Measurements from ENCODE around the gene OVCH1. TPM values are rescaled to one million over a fixed set of nuclear protein-coding genes. Genes with fewer than 3 reads are reported as not detected.
A peak's percentile ranks its signal among the peaks of the same experiment; 100 is the strongest.

The OVCH1 gene
- total and polyA plus RNA-seq, 10 donors = 0.03 to 5.7 (median 2.4) TPM

GRCh38 chr12:29427964-29428363 is 69.5 kb downstream of the OVCH1 start:
- Histone ChIP-seq H3K36me3 (no peaks in the 10 kb centered on the region), H3K27me3 (replicated peaks in 1 of 7) (no peaks in the 10 kb centered on the region), H3K9me3 (no peaks in the 10 kb centered on the region), H3K27ac (peak overlapping the region in 4 of 8 donors; percentile 39 to 80 (median 66)), H3K4me1 (peaks cover 0 to 21% (median 0%) of the 10 kb centered on the region in 6 donors), H3K4me3 (no peak overlapping the region)
- intact Hi-C loops (cut with DNase I; ENCODE audit: low total_unique reads) = no loop called here
- DNase-seq = no peak
- TF ChIP-seq CTCF (IDR thresholded peaks at IDR 0.05 in 8 of 11, conservative IDR thresholded peaks at IDR 0.05 in 3 of 11) (peak in 6 of 11 experiments; percentile 12 to 50 (median 36)), POLR2AphosphoS5 (IDR thresholded peaks at IDR 0.05) (no peak)
- 24 to 42% (median 29%) methylated on average over 4 of the region's 4 CpGs for WGBS, 5 donors

- Histone ChIP-seq H3K4me3 (no peak overlapping the region), H3K4me1 (peaks cover 0 to 21% (median 0%) of the 10 kb centered on the region in 6 donors), H3K27ac (no peak overlapping the region), H3K36me3 (no peaks in the 10 kb centered on the region), H3K9me3 (no peaks in the 10 kb centered on the region), H3K27me3 (replicated peaks in 1 of 7) (no peaks in the 10 kb centered on the region)
- intact Hi-C loops (cut with DNase I; ENCODE audit: low total_unique reads) = no loop called here
- WGBS, 5 donors = 83 to 91% (median 87%) methylated on average over 2 of the region's 2 CpGs
- TF ChIP-seq POLR2AphosphoS5 (IDR thresholded peaks at IDR 0.05) (no peak), POLR2A (IDR thresholded peaks at IDR 0.05) (no peak), CTCF (IDR thresholded peaks at IDR 0.05 in 8 of 11, conservative IDR thresholded peaks at IDR 0.05 in 3 of 11) (no peak)
- DNase-seq = no peak
These were observed 71.0 kb downstream of the OVCH1 start for GRCh38 chr12:29426498-29426897.

GRCh38 chr12:29425722-29426121 is 71.8 kb downstream of the OVCH1 start:
- no peak overlapping the region for H3K27ac ChIP-seq
- no peaks in the 10 kb centered on the region for H3K27me3 ChIP-seq (replicated peaks in 1 of 7)
- no peaks in the 10 kb centered on the region for H3K9me3 ChIP-seq
- H3K4me3 ChIP-seq = no peak overlapping the region
- H3K4me1 ChIP-seq = peaks cover 0 to 21% (median 0%) of the 10 kb centered on the region in 6 donors
- TF ChIP-seq POLR2A (IDR thresholded peaks at IDR 0.05) (no peak), CTCF (IDR thresholded peaks at IDR 0.05 in 8 of 11, conservative IDR thresholded peaks at IDR 0.05 in 3 of 11) (no peak), POLR2AphosphoS5 (IDR thresholded peaks at IDR 0.05) (no peak)
- intact Hi-C loops (cut with DNase I; ENCODE audit: low total_unique reads) = no loop called here
- DNase-seq = no peak
- 62 to 82% (median 70%) methylated on average over 2 of the region's 2 CpGs for WGBS, 5 donors
- H3K36me3 ChIP-seq = no peaks in the 10 kb centered on the region

GRCh38 chr12:29416748-29417147 is 80.7 kb downstream of the OVCH1 start:
- H3K9me3 ChIP-seq = no peaks in the 10 kb centered on the region
- H3K27ac ChIP-seq = no peak overlapping the region
- no peaks in the 10 kb centered on the region for H3K4me1 ChIP-seq
- intact Hi-C loops (cut with DNase I; ENCODE audit: low total_unique reads) = no loop called here
- TF ChIP-seq POLR2A (IDR thresholded peaks at IDR 0.05) (no peak), POLR2AphosphoS5 (IDR thresholded peaks at IDR 0.05) (no peak), CTCF (IDR thresholded peaks at IDR 0.05 in 8 of 11, conservative IDR thresholded peaks at IDR 0.05 in 3 of 11) (no peak)
- H3K27me3 ChIP-seq (replicated peaks in 1 of 7) = peaks cover 0 to 7% (median 0%) of the 10 kb centered on the region in 7 donors
- H3K4me3 ChIP-seq = no peak overlapping the region
- H3K36me3 ChIP-seq = no peaks in the 10 kb centered on the region
- DNase-seq = no peak

Data from spleen (tissue), 11 donors.